Measurements from ENCODE around the gene PPP1R17.

PPP1R17 gene

GRCh38 chr7:31741852-31742251 is 54.8 kb downstream of the PPP1R17 start:
- no peak for DNase-seq (ENCODE audit: low read depth)
- TF ChIP-seq CTCF (IDR thresholded peaks at IDR 0.05; ENCODE audit: insufficient read depth, low read depth, low read length, missing control alignments) = no peak
- no peak overlapping the region for H3K4me3 ChIP-seq (ENCODE audit: low read depth, low read length)

GRCh38 chr7:31744294-31744874 is 57.4 kb downstream of the PPP1R17 start:
- DNase-seq (ENCODE audit: low read depth) = peak; percentile 76
- TF ChIP-seq CTCF (IDR thresholded peaks at IDR 0.05; ENCODE audit: insufficient read depth, low read depth, low read length, missing control alignments) = peak; percentile 79
- H3K4me3 ChIP-seq (ENCODE audit: low read depth, low read length) = no peak overlapping the region

- H3K4me3 ChIP-seq (ENCODE audit: low read depth, low read length) = no peak overlapping the region
- DNase-seq (ENCODE audit: low read depth) = no peak
- TF ChIP-seq CTCF (IDR thresholded peaks at IDR 0.05; ENCODE audit: insufficient read depth, low read depth, low read length, missing control alignments) = no peak
Measured at GRCh38 chr7:31747553-31747952, 60.5 kb downstream of the PPP1R17 start.

- TF ChIP-seq CTCF (IDR thresholded peaks at IDR 0.05; ENCODE audit: insufficient read depth, low read depth, low read length, missing control alignments) = no peak
- no peak for DNase-seq (ENCODE audit: low read depth)
- H3K4me3 ChIP-seq (ENCODE audit: low read depth, low read length) = no peak overlapping the region
Measured at GRCh38 chr7:31748084-31748483, 61.1 kb downstream of the PPP1R17 start.

GRCh38 chr7:31751726-31752125 is 64.7 kb downstream of the PPP1R17 start:
- H3K4me3 ChIP-seq (ENCODE audit: low read depth, low read length) = no peak overlapping the region
- no peak for TF ChIP-seq CTCF (IDR thresholded peaks at IDR 0.05; ENCODE audit: insufficient read depth, low read depth, low read length, missing control alignments)
- no peak for DNase-seq (ENCODE audit: low read depth)
